ENCODE measurements around the gene UBE4B. TPM values are rescaled to one million over a fixed set of nuclear protein-coding genes. Genes with fewer than 3 reads are reported as not detected.
"Not testable (repeated sequence)": the region's sequence is repeated elsewhere in the genome, so short reads cannot be mapped to it uniquely, and the experiment has no call there.

The UBE4B gene
- total RNA-seq, 1 donor, result 73.1 TPM

- Histone ChIP-seq H4K20me1 (ENCODE audit: insufficient read depth, low read length) (peaks cover 55% of the 10 kb centered on the region), H3K27ac (ENCODE audit: low read depth, low read length) (no peak overlapping the region), H3K27me3 (ENCODE audit: insufficient read depth, low read length) (no peaks in the 10 kb centered on the region), H3K9me3 (ENCODE audit: low read depth, low read length) (no peaks in the 10 kb centered on the region), H3K4me3 (ENCODE audit: insufficient read depth, low read length) (no peak overlapping the region), H2AFZ (ENCODE audit: low read length) (no peak overlapping the region), H3K79me2 (ENCODE audit: insufficient read depth, low read length) (peaks cover 72% of the 10 kb centered on the region), H3K36me3 (ENCODE audit: insufficient read depth, low read length) (no peaks in the 10 kb centered on the region), H3K4me2 (ENCODE audit: insufficient read depth, low read length) (no peak overlapping the region), H3K4me1 (ENCODE audit: insufficient read depth, low read length) (peaks cover 34% of the 10 kb centered on the region)
- no peak for DNase-seq (ENCODE audit: insufficient read length, low spot score, missing footprints)
- TF ChIP-seq, protein P1, sequence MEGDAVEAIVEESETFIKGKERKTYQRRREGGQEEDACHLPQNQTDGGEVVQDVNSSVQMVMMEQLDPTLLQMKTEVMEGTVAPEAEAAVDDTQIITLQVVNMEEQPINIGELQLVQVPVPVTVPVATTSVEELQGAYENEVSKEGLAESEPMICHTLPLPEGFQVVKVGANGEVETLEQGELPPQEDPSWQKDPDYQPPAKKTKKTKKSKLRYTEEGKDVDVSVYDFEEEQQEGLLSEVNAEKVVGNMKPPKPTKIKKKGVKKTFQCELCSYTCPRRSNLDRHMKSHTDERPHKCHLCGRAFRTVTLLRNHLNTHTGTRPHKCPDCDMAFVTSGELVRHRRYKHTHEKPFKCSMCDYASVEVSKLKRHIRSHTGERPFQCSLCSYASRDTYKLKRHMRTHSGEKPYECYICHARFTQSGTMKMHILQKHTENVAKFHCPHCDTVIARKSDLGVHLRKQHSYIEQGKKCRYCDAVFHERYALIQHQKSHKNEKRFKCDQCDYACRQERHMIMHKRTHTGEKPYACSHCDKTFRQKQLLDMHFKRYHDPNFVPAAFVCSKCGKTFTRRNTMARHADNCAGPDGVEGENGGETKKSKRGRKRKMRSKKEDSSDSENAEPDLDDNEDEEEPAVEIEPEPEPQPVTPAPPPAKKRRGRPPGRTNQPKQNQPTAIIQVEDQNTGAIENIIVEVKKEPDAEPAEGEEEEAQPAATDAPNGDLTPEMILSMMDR (IDR thresholded peaks at IDR 0.05; ENCODE audit: extremely low read depth, low read depth, low read length), result no peak
Observed at GRCh38 chr1:10213186-10213705, 180.5 kb downstream of the UBE4B start.

GRCh38 chr1:10216090-10216749 is 183.5 kb downstream of the UBE4B start:
- TF ChIP-seq, protein P1 (IDR thresholded peaks at IDR 0.05; ENCODE audit: extremely low read depth, low read depth, low read length), result no peak
- Histone ChIP-seq H3K36me3 (ENCODE audit: insufficient read depth, low read length) (no peaks in the 10 kb centered on the region), H2AFZ (ENCODE audit: low read length) (no peak overlapping the region), H3K9me3 (ENCODE audit: low read depth, low read length) (no peaks in the 10 kb centered on the region), H3K4me3 (ENCODE audit: insufficient read depth, low read length) (no peak overlapping the region), H3K4me1 (ENCODE audit: insufficient read depth, low read length) (peaks cover 33% of the 10 kb centered on the region), H3K4me2 (ENCODE audit: insufficient read depth, low read length) (no peak overlapping the region), H3K79me2 (ENCODE audit: insufficient read depth, low read length) (peaks cover 91% of the 10 kb centered on the region), H4K20me1 (ENCODE audit: insufficient read depth, low read length) (peaks cover 74% of the 10 kb centered on the region), H3K27ac (ENCODE audit: low read depth, low read length) (no peak overlapping the region), H3K27me3 (ENCODE audit: insufficient read depth, low read length) (no peaks in the 10 kb centered on the region)
- DNase-seq (ENCODE audit: insufficient read length, low spot score, missing footprints), result no peak

- Histone ChIP-seq H3K4me2 (ENCODE audit: insufficient read depth, low read length) (peak overlapping the region; percentile 72), H3K79me2 (ENCODE audit: insufficient read depth, low read length) (peaks cover 93% of the 10 kb centered on the region), H3K9me3 (ENCODE audit: low read depth, low read length) (no peaks in the 10 kb centered on the region), H3K27me3 (ENCODE audit: insufficient read depth, low read length) (no peaks in the 10 kb centered on the region), H3K27ac (ENCODE audit: low read depth, low read length) (peak overlapping the region; percentile 63), H3K4me3 (ENCODE audit: insufficient read depth, low read length) (peak overlapping the region; percentile 31), H3K4me1 (ENCODE audit: insufficient read depth, low read length) (peaks cover 23% of the 10 kb centered on the region), H2AFZ (ENCODE audit: low read length) (no peak overlapping the region), H3K36me3 (ENCODE audit: insufficient read depth, low read length) (no peaks in the 10 kb centered on the region), H4K20me1 (ENCODE audit: insufficient read depth, low read length) (peaks cover 79% of the 10 kb centered on the region)
- peak; percentile 78 for DNase-seq (ENCODE audit: insufficient read length, low spot score, missing footprints)
- TF ChIP-seq, protein P1 (IDR thresholded peaks at IDR 0.05; ENCODE audit: extremely low read depth, low read depth, low read length), result no peak
Observed at GRCh38 chr1:10217748-10218441, 185.1 kb downstream of the UBE4B start.

DNA sequence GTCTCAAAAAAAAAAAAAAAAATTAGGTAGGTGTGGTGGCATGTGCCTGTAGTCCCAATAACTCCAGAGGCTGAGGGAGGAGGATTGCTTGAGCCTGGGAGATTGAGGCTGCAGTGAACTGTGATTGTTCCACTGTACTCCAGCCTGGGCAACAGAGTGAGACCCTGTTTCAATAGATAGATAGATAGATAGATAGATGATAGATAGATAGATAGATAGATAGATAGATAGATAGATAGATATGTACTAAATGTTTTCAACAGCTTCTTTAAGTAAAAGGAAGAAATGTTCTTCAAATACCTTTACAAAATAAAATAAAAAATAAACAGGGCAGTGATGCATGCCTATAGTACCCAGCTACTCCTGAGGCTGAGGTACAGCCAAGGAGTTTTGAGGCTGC is 187.4 kb downstream of the UBE4B start:
- Histone ChIP-seq H3K27me3 (ENCODE audit: insufficient read depth, low read length) (no peaks in the 10 kb centered on the region), H4K20me1 (ENCODE audit: insufficient read depth, low read length) (peaks cover 83% of the 10 kb centered on the region), H2AFZ (ENCODE audit: low read length) (no peak overlapping the region), H3K4me2 (ENCODE audit: insufficient read depth, low read length) (no peak overlapping the region), H3K4me1 (ENCODE audit: insufficient read depth, low read length) (peaks cover 26% of the 10 kb centered on the region), H3K4me3 (ENCODE audit: insufficient read depth, low read length) (no peak overlapping the region), H3K27ac (ENCODE audit: low read depth, low read length) (no peak overlapping the region), H3K9me3 (ENCODE audit: low read depth, low read length) (no peaks in the 10 kb centered on the region), H3K79me2 (ENCODE audit: insufficient read depth, low read length) (peaks cover 97% of the 10 kb centered on the region), H3K36me3 (ENCODE audit: insufficient read depth, low read length) (no peaks in the 10 kb centered on the region)
- TF ChIP-seq, protein P1 (IDR thresholded peaks at IDR 0.05; ENCODE audit: extremely low read depth, low read depth, low read length), result no peak
- no peak for DNase-seq (ENCODE audit: insufficient read length, low spot score, missing footprints)

DNA sequence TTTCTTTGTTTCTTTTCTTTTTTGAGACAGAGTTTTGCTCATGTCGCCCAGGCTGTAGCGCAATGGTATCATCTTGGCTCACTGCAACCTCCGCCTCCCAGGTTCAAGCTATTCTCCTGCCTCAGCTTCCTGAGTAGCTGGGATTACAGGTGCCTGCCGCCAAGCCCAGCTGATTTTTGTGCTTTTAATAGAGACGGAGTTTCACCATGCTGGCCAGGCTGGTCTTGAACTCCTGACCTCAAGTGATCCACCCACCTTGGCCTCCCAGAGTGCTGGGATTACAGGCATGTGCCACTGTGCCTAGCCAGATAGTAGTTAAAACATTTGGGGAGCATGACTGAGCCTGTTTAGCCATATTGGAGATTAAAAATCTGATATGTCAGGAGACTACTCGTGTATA is 187.9 kb downstream of the UBE4B start:
- H4K20me1 ChIP-seq (ENCODE audit: insufficient read depth, low read length), result peaks cover 83% of the 10 kb centered on the region
- H3K79me2 ChIP-seq (ENCODE audit: insufficient read depth, low read length), result peaks cover 97% of the 10 kb centered on the region

More for the DNA sequence above, 187.9 kb downstream of the UBE4B start:
- not testable (repeated sequence) for H3K36me3 ChIP-seq (ENCODE audit: insufficient read depth, low read length); H3K27ac ChIP-seq (ENCODE audit: low read depth, low read length); DNase-seq (ENCODE audit: insufficient read length, low spot score, missing footprints); H3K27me3 ChIP-seq (ENCODE audit: insufficient read depth, low read length); H3K4me3 ChIP-seq (ENCODE audit: insufficient read depth, low read length); H3K9me3 ChIP-seq (ENCODE audit: low read depth, low read length); H2AFZ ChIP-seq (ENCODE audit: low read length); H3K4me2 ChIP-seq (ENCODE audit: insufficient read depth, low read length)
- peaks cover 31% of the 10 kb centered on the region for H3K4me1 ChIP-seq (ENCODE audit: insufficient read depth, low read length)

Measured in osteoblast (primary cell).